IMR-90 (cell line): ENCODE results near the gene CYYR1. TPM values are rescaled to one million over a fixed set of nuclear protein-coding genes. Genes with fewer than 3 reads are reported as not detected.
"Not testable (repeated sequence)": the region's sequence is repeated elsewhere in the genome, so short reads cannot be mapped to it uniquely, and the experiment has no call there.

ENCODE experiments used
- ATAC-seq: fragments of 200-7000 bp; cut with Tn5 transposase; 2 replicates; pipeline ENCODE4 v1.9.1; 2020; ENCODE audit warnings: low read depth, mild to moderate bottlenecking, moderate library complexity
- BruUV-seq: library from RNA; stranded (reverse); fragments of 400-500 nt; replicated peaks from 2 replicates; lab custom pipeline; 2021; lab: Mats Ljungman, UMichigan
- CTCF ChIA-PET: fragments of 300-600 bp; formaldehyde crosslinking; extraction: SDS; loops from one replicate; lab custom pipeline; 2021; ENCODE audit warnings: antibody characterized with exemption; lab: Yijun Ruan, JAX
- POLR2A ChIA-PET: fragments of 300-600 bp; sonication (Branson Sonifier 250); formaldehyde crosslinking; loops from one replicate; lab custom pipeline; 2022; ENCODE audit warnings: antibody characterized with exemption; ENCODE audit not compliant: unreplicated experiment; lab: Charles Lee
- DNase-seq: peaks from one replicate; pipeline ENCODE4 v3.0.0; 2013
- H2AFZ ChIP-seq: replicated peaks from 2 replicates; pipeline ENCODE3; 2013; ENCODE audit warnings: low read length, mild to moderate bottlenecking; ENCODE audit not compliant: poor library complexity
- H2AK5ac ChIP-seq: 2 replicates; pipeline ENCODE4 v1.6.1; 2013; ENCODE audit warnings: low read depth, low read length, inconsistent platforms
- H2AK9ac ChIP-seq: replicated peaks from 2 replicates; pipeline ENCODE3; 2013; ENCODE audit warnings: mild to moderate bottlenecking, low read depth, low read length, moderate library complexity; ENCODE audit not compliant: poor library complexity
- H2BK120ac ChIP-seq: 2 replicates; pipeline ENCODE4 v1.6.1; 2013; ENCODE audit warnings: low read depth, low read length, inconsistent platforms
- H2BK15ac ChIP-seq: 3 replicates; pipeline ENCODE4 v1.6.1; 2013; ENCODE audit warnings: low read depth, low read length, inconsistent platforms
- H2BK20ac ChIP-seq: 2 replicates; pipeline ENCODE4 v1.6.1; 2013; ENCODE audit warnings: low read depth, mild to moderate bottlenecking, inconsistent platforms, low read length, moderate library complexity
- H2BK5ac ChIP-seq: 2 replicates; pipeline ENCODE4 v1.6.1; 2013; ENCODE audit warnings: mild to moderate bottlenecking, low read depth, low read length, inconsistent platforms; ENCODE audit not compliant: poor library complexity, severe bottlenecking
- H3K14ac ChIP-seq: replicated peaks from 2 replicates; pipeline ENCODE4 v1.6.1; 2013; ENCODE audit warnings: low read depth, low read length, inconsistent platforms
- H3K18ac ChIP-seq: 2 replicates; pipeline ENCODE4 v1.6.1; 2013; ENCODE audit warnings: low read depth, low read length, control low read depth
- H3K23ac ChIP-seq: 2 replicates; pipeline ENCODE4 v1.6.1; 2013; ENCODE audit warnings: low read depth, low read length, inconsistent platforms
- H3K27ac ChIP-seq: 2 replicates; pipeline ENCODE4 v1.5.1; 2013; ENCODE audit warnings: mild to moderate bottlenecking, control low read depth, low read length; ENCODE audit not compliant: insufficient read depth
- H3K27me3 ChIP-seq: 2 replicates; pipeline ENCODE4 v1.6.1; 2013; ENCODE audit warnings: low read length; ENCODE audit not compliant: control insufficient read depth, insufficient read depth
- H3K36me3 ChIP-seq: 2 replicates; pipeline ENCODE4 v1.6.1; 2013; ENCODE audit warnings: low read length, mixed read lengths; ENCODE audit not compliant: control insufficient read depth, insufficient read depth
- H3K4ac ChIP-seq: 2 replicates; pipeline ENCODE4 v1.6.1; 2013; ENCODE audit warnings: low read depth, low read length, inconsistent platforms
- H3K4me1 ChIP-seq: 2 replicates; pipeline ENCODE4 v1.6.1; 2013; ENCODE audit warnings: low read length, mixed read lengths; ENCODE audit not compliant: control insufficient read depth, insufficient read depth
- H3K4me2 ChIP-seq: 2 replicates; pipeline ENCODE4 v1.6.1; 2013; ENCODE audit warnings: low read depth, mild to moderate bottlenecking, control low read depth, low read length, moderate library complexity
- H3K4me3 ChIP-seq: 2 replicates; pipeline ENCODE4 v1.5.1; 2013; ENCODE audit warnings: low read depth, mild to moderate bottlenecking, control low read depth, low read length, moderate library complexity; ENCODE audit not compliant: insufficient read depth
- H3K56ac ChIP-seq: 2 replicates; pipeline ENCODE4 v1.6.1; 2013; ENCODE audit warnings: low read length, inconsistent platforms; ENCODE audit not compliant: insufficient read depth; ENCODE audit errors: extremely low read depth
- H3K79me1 ChIP-seq, 2 experiments: 2 replicates each; pipeline ENCODE4 v1.6.1; 2013; ENCODE audit warnings: low read length in 2 of 2, inconsistent platforms in 1 of 2, low read depth in 1 of 2
- H3K9ac ChIP-seq: 2 replicates; pipeline ENCODE4 v1.6.1; 2013; ENCODE audit warnings: low read depth, low read length, control low read depth
- H3K9me1 ChIP-seq: 2 replicates; pipeline ENCODE4 v1.6.1; 2013; ENCODE audit warnings: low read length, inconsistent platforms; ENCODE audit not compliant: insufficient read depth
- H3K9me3 ChIP-seq: 2 replicates; pipeline ENCODE4 v1.6.1; 2013; ENCODE audit warnings: low read length; ENCODE audit not compliant: control insufficient read depth, insufficient read depth
- H4K20me1 ChIP-seq: 2 replicates; pipeline ENCODE4 v1.6.1; 2013; ENCODE audit warnings: low read length, inconsistent platforms; ENCODE audit not compliant: insufficient read depth
- H4K5ac ChIP-seq: 2 replicates; pipeline ENCODE4 v1.6.1; 2013; ENCODE audit warnings: mild to moderate bottlenecking, low read depth, low read length, control low read depth
- H4K8ac ChIP-seq, 2 experiments: 2 replicates each; pipeline ENCODE4 v1.6.1; 2013; ENCODE audit warnings: low read depth in 2 of 2, low read length in 2 of 2, control low read depth in 1 of 2, inconsistent platforms in 1 of 2
- H4K91ac ChIP-seq: 2 replicates; pipeline ENCODE4 v1.6.1; 2013; ENCODE audit warnings: low read depth, low read length, inconsistent platforms; ENCODE audit not compliant: insufficient read depth
- CHD1 ChIP-seq: IDR thresholded peaks from 2 replicates; pipeline ENCODE4 v1.6.1; 2012; ENCODE audit warnings: low read depth, low read length, improper control_type of control experiment
- ELK1 ChIP-seq: fragments of 150-350 bp; IDR thresholded peaks from 2 replicates; pipeline ENCODE4 v1.6.1; 2016; ENCODE audit warnings: low read depth, mild to moderate bottlenecking, low read length, moderate library complexity, borderline replicate concordance
- FOS ChIP-seq: fragments of 150-350 bp; IDR thresholded peaks from 2 replicates; pipeline ENCODE4 v1.6.1; 2016; ENCODE audit warnings: low read depth, low read length
- MXI1 ChIP-seq: IDR thresholded peaks from 2 replicates; pipeline ENCODE4 v1.6.1; 2012; ENCODE audit warnings: low read depth, mild to moderate bottlenecking, low read length, moderate library complexity, borderline replicate concordance
- NFE2L2 ChIP-seq: fragments of 150-350 bp; IDR thresholded peaks from 2 replicates; pipeline ENCODE4 v1.6.1; 2016; ENCODE audit warnings: low read depth, mild to moderate bottlenecking, low read length
- RAD21 ChIP-seq: IDR thresholded peaks from 2 replicates; pipeline ENCODE4 v1.6.1; 2012; ENCODE audit warnings: low read length, improper control_type of control experiment
- RFX5 ChIP-seq: IDR thresholded peaks from 2 replicates; pipeline ENCODE4 v1.8.0; 2012; ENCODE audit warnings: low read depth, mild to moderate bottlenecking, low read length, moderate library complexity
- WGBS, 2 experiments: methylation state at CpG; one replicate each; pipeline versions ENCODE4 v1.1.5 to v1.1.7; 2013; ENCODE audit warnings: missing lambda C conversion rate in 2 of 2; ENCODE audit not compliant: insufficient read length in 1 of 2; ENCODE audit errors: extremely low coverage in 2 of 2; 5-methylcytosine and 5-hydroxymethylcytosine counted together
- dilution Hi-C: fragments of 300-500 bp; cut with HindIII; formaldehyde crosslinking; loops from one replicate; pipeline ENCODE4 v1.14.3; 2018; ENCODE audit warnings: low sequenced_read_pairs; ENCODE audit not compliant: unreplicated experiment
- in situ Hi-C: fragments of 300-500 bp; cut with MboI; formaldehyde crosslinking; loops from 3 replicates; pipeline ENCODE4 v1.14.3; 2019; ENCODE audit warnings: low sequenced_read_pairs, inconsistent platforms, mixed read lengths
- intact Hi-C: fragments of 100-400 bp; cut with micrococcal nuclease; formaldehyde crosslinking; loops from 2 replicates; pipeline ENCODE4 v1.10.0; 2022
- polyA plus RNA-seq, 3 experiments: library from polyadenylated mRNA; depleted of rRNA; stranded (reverse); fragments of >200 nt; gene quantifications; 2 replicates each; pipeline ENCODE4 v1.2.3, GENCODE V29; 2012; ENCODE audit warnings: low replicate concordance in 1 of 3
- total RNA-seq: library from RNA; depleted of rRNA; stranded (reverse); fragments of >200 nt; gene quantifications from 2 replicates; pipeline ENCODE4 v1.2.3, GENCODE V29; 2012

The CYYR1 gene
- total and polyA plus RNA-seq, 2 of the 4 experiments (the other 2 are of a cell fraction), result not detected

DNA sequence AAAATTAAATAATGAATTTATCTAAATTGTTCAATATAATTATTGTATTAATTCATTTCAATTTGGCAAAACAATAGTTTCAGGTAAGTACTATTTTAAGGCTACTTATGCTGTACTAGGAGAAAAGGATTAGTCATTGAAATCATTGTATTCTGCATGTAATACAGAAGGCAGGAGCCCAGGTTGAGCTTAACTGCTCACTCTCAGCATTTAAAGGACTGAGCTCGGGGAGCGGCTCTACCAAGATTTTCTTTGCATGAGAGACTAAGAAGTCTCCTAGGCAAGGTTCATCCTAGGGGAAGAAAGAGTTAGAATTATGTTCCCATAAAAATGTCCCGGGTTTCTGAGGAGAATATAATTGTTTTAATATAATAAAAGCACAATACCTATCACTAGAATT lies 112.5 kb downstream of the CYYR1 start:
- Histone ChIP-seq H2AFZ (no peak overlapping the region), H3K36me3 (no peaks in the 10 kb centered on the region), H3K4ac (no peak overlapping the region), H3K4me1 (no peaks in the 10 kb centered on the region), H3K4me3 (no peak overlapping the region), H3K9me3 (0 out of 2 replicates have a peak, but pooled peaks cover 2% of the 10 kb centered on the region), H3K79me1 (no peaks in the 10 kb centered on the region), H4K8ac (no peak overlapping the region), H2BK20ac (no peak overlapping the region), H3K56ac (no peak overlapping the region), H2AK5ac (no peak overlapping the region), H3K14ac (no peak overlapping the region), H3K4me2 (no peak overlapping the region), H2BK15ac (no peak overlapping the region), H4K91ac (no peak overlapping the region), H3K23ac (no peak overlapping the region), H3K9ac (no peak overlapping the region), H3K27ac (no peak overlapping the region), H4K5ac (no peak overlapping the region), H2BK120ac (no peak overlapping the region), H4K20me1 (no peaks in the 10 kb centered on the region), H3K18ac (no peak overlapping the region), H3K9me1 (no peaks in the 10 kb centered on the region), H2BK5ac (no peak overlapping the region), H3K27me3 (no peaks in the 10 kb centered on the region), H2AK9ac (no peak overlapping the region)
- TF ChIP-seq MXI1 (no peak), NFE2L2 (no peak), ELK1 (no peak), FOS (no peak), RAD21 (no peak), RFX5 (no peak), CHD1 (no peak)
- no TSS peak for BruUV-seq
- DNase-seq (no peak), ATAC-seq (no peak)
- in situ Hi-C loops, result no loop called here
- intact Hi-C loops, result no loop called here
- ChIA-PET POLR2A (no interaction called here), CTCF (no interaction called here)
- dilution Hi-C loops, result no loop called here
- no CpG with 5 or more reads among the region's 3 CpGs for WGBS, 2 experiments

DNA sequence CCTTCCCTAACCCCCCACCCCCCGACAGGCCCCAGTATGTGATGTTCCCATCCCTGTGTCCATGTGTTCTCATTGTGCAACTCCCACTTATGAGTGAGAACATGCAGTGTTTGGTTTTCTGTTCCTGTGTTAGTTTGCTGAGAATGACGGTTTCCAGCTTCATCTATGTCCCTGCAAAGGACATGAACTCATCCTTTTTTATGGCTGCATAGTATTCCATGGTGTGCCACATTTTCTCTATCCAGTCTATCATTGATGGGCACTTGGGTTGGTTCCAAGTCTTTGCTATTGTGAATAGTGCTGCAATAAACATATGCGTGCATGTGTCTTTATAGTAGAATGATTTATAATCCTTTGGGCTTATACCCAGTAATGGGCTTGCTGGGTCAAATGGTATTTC lies 114.2 kb downstream of the CYYR1 start:
- CTCF ChIA-PET, ATAC-seq, H3K9me3 ChIP-seq, H4K91ac ChIP-seq, H2BK15ac ChIP-seq, H2AFZ ChIP-seq, H2AK9ac ChIP-seq, H4K20me1 ChIP-seq, H2BK20ac ChIP-seq, H2BK120ac ChIP-seq, H3K56ac ChIP-seq, H3K27me3 ChIP-seq, H3K4ac ChIP-seq, intact Hi-C loops, H3K4me1 ChIP-seq, POLR2A ChIA-PET, H3K14ac ChIP-seq, dilution Hi-C loops, H3K4me3 ChIP-seq, H4K5ac ChIP-seq, H3K27ac ChIP-seq, H3K79me1 ChIP-seq, H2AK5ac ChIP-seq, H3K23ac ChIP-seq, H3K18ac ChIP-seq, H3K9ac ChIP-seq, H3K9me1 ChIP-seq, in situ Hi-C loops, H2BK5ac ChIP-seq, H3K36me3 ChIP-seq, DNase-seq, BruUV-seq, H3K4me2 ChIP-seq, H4K8ac ChIP-seq: not testable (repeated sequence)
- WGBS, 2 experiments, result no CpG with 5 or more reads among the region's 3 CpGs
